G401.6 (cell line): ENCODE data around the gene CYP2A7.
"Not testable (repeated sequence)": the region's sequence is repeated elsewhere in the genome, so short reads cannot be mapped to it uniquely, and the experiment has no call there.

ENCODE experiments used
- FAIRE-seq: peaks from 2 replicates; lab custom pipeline; 2012; peaks lifted over from hg19 to GRCh38; lab: Jason Lieb, UNC

CYP2A7 gene

GRCh38 chr19:40882062-40882461 is at the start of gene CYP2A7:
Gene CYP2A7 (minus strand): TSS chr19:40882231. CDS start chr19:40882210, 21 bp downstream.
- not testable (repeated sequence) for FAIRE-seq

- not testable (repeated sequence) for FAIRE-seq
Observed at GRCh38 chr19:40930799-40931198, 48.8 kb upstream of the CYP2A7 start.

GRCh38 chr19:40929942-40930341 is 47.9 kb upstream of the CYP2A7 start:
- FAIRE-seq, result not testable (repeated sequence)

- no peak for FAIRE-seq
Observed at GRCh38 chr19:40928850-40929249, 46.8 kb upstream of the CYP2A7 start.

- no peak for FAIRE-seq
Observed at GRCh38 chr19:40927567-40927966, 45.5 kb upstream of the CYP2A7 start.

- not testable (repeated sequence) for FAIRE-seq
Observed at GRCh38 chr19:40926276-40926675, 44.2 kb upstream of the CYP2A7 start.

- no peak for FAIRE-seq
Observed at GRCh38 chr19:40923934-40924391, 41.9 kb upstream of the CYP2A7 start.

GRCh38 chr19:40922237-40923160 is 40.5 kb upstream of the CYP2A7 start:
- FAIRE-seq, result not testable (repeated sequence)

GRCh38 chr19:40921005-40921897 is 39.2 kb upstream of the CYP2A7 start:
- FAIRE-seq, result no peak

GRCh38 chr19:40920300-40921004 is 38.4 kb upstream of the CYP2A7 start:
- FAIRE-seq, result no peak

GRCh38 chr19:40919530-40920299 is 37.7 kb upstream of the CYP2A7 start:
- not testable (repeated sequence) for FAIRE-seq

- FAIRE-seq, result not testable (repeated sequence)
Observed at GRCh38 chr19:40918303-40918702, 36.3 kb upstream of the CYP2A7 start.

- FAIRE-seq, result no peak
Observed at GRCh38 chr19:40908976-40909375, 26.9 kb upstream of the CYP2A7 start.

- FAIRE-seq, result no peak
Observed at GRCh38 chr19:40907968-40908735, 26.1 kb upstream of the CYP2A7 start.

- no peak for FAIRE-seq
Observed at GRCh38 chr19:40906512-40906911, 24.5 kb upstream of the CYP2A7 start.

GRCh38 chr19:40904673-40905156 is 22.7 kb upstream of the CYP2A7 start:
- FAIRE-seq, result not testable (repeated sequence)

GRCh38 chr19:40901975-40902750 is 20.1 kb upstream of the CYP2A7 start:
- not testable (repeated sequence) for FAIRE-seq

- not testable (repeated sequence) for FAIRE-seq
Observed at GRCh38 chr19:40900521-40900920, 18.5 kb upstream of the CYP2A7 start.

GRCh38 chr19:40899964-40900363 is 17.9 kb upstream of the CYP2A7 start:
- not testable (repeated sequence) for FAIRE-seq
